GM19099 (cell line): ENCODE measurements around the gene AVEN.

Source experiments
- POLR2A ChIP-seq: IDR thresholded peaks from 3 replicates; pipeline ENCODE4 v1.6.1; 2011; ENCODE audit warnings: low read depth; ENCODE audit not compliant: insufficient read length; ENCODE audit errors: extremely low read depth

The AVEN gene

DNA sequence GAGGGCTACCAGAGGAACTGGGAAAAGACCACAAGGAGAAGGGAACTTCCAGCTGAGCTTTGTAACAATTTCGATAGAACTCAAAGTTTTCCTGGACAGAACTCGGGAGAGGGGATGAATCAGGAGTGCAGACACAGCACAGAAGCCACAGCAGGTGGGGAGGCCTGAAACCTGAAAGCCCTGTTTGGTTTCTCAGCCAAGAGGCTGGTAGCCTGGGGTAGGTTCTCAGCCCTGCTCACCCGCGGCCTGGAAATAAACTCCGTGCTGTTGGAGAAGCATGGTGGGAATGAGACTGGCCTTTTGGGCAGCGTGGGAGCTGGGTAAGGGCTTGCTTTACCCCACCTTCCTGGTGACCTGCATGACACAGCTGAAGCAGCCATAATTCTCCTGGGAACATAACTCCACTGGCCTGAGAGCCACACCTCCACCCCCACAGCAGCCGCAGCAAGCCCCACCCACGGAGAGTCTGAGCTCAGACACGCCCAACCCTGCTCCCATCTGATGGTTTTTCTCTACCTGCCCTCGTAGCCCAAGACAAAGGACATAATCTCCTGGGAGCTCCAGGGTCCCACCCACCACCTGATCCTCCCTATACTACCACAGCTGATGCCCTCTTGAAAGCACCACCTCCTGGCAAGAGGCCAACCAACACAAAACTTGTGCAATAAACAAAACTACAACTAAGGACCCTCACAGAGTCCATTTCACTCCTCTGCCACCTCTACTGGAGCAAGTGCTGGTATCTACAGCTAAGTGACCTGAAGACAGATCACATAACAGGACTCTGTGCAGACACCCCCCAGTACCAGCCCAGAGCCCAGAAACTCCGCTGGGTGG lies 123.2 kb downstream of the AVEN start:
- no peak for TF ChIP-seq POLR2A

GRCh38 chr15:33913459-33913858 lies 125.5 kb downstream of the AVEN start:
- no peak for TF ChIP-seq POLR2A

DNA sequence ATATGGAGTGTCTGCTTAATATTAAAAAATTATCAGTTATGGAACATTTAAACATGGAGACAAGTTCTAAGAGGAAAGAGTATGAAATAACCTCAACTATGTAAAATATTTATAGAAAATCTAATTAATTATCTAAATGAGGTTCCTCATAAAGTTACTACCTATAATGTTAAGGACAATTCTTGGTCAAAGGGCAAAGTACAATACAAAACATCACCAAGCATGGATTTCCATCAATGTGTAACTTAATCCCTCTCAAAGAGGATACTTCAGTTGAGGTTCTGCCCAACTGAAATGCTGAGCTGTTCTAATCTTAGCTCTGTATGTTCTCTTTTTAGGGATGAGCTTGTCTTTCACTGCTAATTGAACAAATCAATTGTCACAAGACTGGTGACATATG lies 126.7 kb downstream of the AVEN start:
- no peak for TF ChIP-seq POLR2A

- no peak for TF ChIP-seq POLR2A
These were observed 128.3 kb downstream of the AVEN start for GRCh38 chr15:33910741-33911140.

DNA sequence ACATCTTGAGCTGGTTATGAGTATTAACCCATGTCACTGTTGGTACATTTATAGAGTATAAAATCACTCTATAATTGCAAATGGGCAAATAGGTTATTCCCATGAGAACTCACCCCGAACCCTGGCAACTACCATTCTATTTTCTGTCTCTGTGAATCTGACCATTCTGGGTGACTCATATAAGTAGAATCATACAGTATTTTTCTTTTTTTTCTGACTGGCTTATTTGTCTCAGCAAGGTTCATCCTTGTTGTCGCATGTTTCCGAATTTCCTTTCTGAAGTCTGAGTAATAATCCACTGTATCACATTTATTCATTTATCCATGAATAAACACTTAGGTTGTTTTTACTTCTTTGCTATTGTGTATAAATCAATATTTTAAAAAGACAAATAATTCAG lies 130.6 kb downstream of the AVEN start:
- no peak for TF ChIP-seq POLR2A

DNA sequence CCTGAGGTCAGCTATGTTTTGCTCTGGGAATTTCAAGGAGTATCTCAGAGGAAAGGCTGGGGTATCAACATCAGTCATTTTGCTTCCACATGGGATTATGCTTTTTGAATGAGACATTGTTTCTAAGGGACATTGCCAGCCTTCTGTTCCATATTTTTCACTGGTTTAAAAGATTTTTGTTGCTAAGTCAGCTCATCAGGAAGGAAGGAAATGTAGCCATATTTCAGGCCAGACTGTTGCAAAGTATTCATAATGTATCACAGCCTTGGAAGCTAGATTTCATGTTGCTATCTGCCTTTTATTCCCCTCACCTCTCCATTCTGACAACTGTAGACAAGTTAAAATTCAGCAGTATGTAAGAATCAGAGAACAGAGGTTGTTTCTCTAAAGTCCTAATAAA lies 131.7 kb downstream of the AVEN start:
- no peak for TF ChIP-seq POLR2A

GRCh38 chr15:33903661-33904060 lies 135.3 kb downstream of the AVEN start:
- no peak for TF ChIP-seq POLR2A

- no peak for TF ChIP-seq POLR2A
These were observed 137.0 kb downstream of the AVEN start for GRCh38 chr15:33902043-33902442.

- TF ChIP-seq POLR2A, result no peak
These were observed 144.8 kb downstream of the AVEN start for GRCh38 chr15:33894193-33894592.

GRCh38 chr15:33888176-33888575 lies 150.8 kb downstream of the AVEN start:
- TF ChIP-seq POLR2A, result no peak

DNA sequence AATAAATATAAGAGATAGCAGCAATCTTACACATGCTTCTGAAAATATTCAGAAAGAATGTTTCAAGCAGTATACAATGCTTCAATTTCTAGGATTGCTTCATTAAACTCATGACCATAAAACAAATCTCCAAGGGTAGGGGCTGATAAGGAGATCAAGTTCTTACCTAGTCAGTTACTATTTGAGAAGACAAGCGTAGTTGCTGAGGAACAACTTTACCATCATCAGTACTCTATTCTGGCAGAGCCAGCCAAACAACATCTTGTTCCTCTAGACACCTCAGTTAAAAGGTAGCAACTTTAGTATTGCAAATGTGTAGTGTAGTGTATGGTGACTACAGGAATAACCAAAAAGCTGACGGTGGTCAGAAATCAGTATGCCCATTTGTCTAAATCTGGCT lies 156.1 kb downstream of the AVEN start:
- no peak for TF ChIP-seq POLR2A

- TF ChIP-seq POLR2A, result no peak
These were observed 164.8 kb downstream of the AVEN start for GRCh38 chr15:33874156-33874555.

DNA sequence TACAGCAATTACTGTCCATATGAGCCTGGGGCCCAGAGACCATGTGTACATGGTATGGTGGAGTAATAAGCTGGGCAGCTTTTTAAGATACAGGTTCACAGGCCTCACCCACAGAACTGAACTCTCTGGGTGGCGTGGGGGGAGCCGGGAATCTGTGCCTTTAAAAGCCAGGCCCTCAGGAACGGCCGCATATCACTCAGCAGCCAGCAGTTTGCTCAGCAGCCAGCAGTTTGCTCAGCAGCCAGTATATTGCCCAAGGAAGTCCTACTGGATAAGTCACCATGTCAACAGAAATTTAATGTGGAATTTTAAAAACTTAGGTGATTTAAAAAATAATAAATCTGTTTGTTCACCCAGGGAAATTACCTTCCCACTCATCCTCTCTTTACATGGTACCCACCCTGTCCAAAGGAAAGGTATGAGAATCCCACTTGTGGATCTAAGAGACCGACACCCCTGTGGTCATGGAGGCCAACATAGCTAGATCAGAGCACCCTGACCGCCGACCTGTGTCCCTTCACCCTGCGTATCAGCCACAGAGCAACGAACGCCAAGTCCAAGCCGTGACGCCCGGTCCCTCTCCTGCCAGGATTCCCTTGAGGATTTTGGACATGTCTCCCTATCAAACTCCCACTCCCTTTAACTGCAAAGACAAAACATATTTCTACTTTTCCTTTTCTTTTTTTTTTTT lies 166.4 kb downstream of the AVEN start:
- no peak for TF ChIP-seq POLR2A

GRCh38 chr15:33871980-33872379 lies 167.0 kb downstream of the AVEN start:
- no peak for TF ChIP-seq POLR2A

DNA sequence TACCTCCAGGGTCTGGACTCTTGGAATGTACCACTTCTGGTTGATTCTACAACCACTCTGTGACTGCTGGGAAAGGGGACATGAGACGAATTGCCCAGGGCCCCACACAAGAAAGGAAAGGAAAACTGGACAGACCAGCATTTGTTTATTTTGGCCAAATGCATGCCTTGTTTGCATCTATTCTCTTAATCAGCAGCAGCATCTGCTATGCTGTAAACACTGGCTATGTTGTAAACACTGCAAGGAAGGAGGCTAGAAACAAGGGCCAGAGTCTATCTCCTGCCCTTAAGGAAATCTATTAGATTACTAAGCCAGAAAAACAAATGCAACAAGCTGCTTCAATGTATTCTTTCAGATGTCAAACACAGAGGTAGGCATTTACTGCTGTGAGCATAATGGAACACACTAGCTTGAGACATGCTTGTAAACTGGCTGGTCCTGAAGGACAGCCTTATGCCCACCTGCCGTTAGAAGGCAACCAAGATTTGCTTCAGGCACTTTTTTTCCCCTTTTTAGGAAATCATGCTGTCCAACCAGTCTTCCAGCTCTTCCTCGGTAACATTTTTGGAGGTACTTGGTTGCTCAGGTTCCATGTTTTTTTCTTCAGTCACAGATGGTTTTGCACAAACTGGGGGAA lies 172.8 kb downstream of the AVEN start:
- no peak for TF ChIP-seq POLR2A

GRCh38 chr15:33865416-33865815 lies 173.6 kb downstream of the AVEN start:
- no peak for TF ChIP-seq POLR2A

GRCh38 chr15:33864360-33865075 lies 174.5 kb downstream of the AVEN start:
- TF ChIP-seq POLR2A, result no peak
